Endometrium (tissue), 2 donors: ENCODE measurements around the gene MROH7.

Experiments used
- FAIRE-seq: peaks from 2 replicates; lab custom pipeline; 2012; peaks lifted over from hg19 to GRCh38; lab: Jason Lieb, UNC
- donor health status: control.
- donor health status: control.

Gene MROH7

GRCh38 chr1:54640863-54641836, at the start of gene MROH7:
TSS of gene MROH7 (plus strand) at chr1:54641786. CDS start at chr1:54652927, 11,141 bp downstream.
- no peak for FAIRE-seq

DNA sequence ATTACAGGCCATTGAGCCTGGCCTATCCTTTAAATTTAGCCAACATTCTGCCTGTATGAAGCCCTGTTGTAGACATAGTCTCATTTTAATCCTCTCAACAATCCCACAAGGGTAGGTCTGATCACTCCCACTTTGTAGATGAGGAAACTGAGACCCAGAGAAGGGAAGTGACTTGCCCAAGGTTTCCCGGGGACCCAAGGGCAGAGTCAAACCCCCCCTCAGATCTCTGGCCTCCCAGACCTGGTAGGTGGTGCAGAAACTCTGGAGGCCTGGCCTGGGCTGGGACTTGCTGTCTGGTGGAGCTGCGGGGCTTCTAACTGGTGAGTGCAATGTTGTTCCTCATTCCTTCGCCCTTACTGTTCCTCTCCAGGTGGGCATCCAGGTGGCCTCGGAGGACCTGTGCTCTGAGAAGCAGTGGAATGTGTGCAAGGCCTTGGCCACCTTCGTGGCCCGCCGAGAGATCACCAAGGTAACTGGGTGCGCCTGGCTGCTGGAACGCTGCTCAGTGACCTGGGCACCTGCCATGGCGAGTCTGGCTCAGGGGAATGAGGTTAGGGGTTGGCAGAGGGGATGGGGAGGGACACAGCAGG, 47.9 kb upstream of the MROH7 start:
- no peak for FAIRE-seq

DNA sequence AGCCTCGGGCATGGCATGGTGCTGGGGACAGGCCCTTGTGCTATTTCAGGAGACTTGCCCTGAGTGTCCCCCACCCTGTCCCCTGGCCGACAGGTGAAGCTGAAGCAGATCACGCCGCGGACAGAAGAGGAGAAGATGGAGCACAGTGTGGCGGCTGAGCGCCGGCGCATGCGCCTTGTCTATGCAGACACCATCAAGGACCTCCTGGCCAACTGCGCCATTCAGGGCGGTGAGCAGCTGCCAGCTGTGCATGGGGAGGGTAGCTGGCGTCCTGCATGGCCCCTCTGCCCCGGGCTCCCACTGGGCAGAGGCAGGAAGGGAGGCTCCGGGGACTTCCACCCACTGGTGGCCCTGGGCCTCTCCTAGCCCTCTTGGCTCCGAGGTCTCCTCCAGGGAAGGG, 47.1 kb upstream of the MROH7 start:
- no peak for FAIRE-seq

GRCh38 chr1:54595956-54596498, 45.6 kb upstream of the MROH7 start:
- FAIRE-seq = no peak

- no peak for FAIRE-seq
Observed at GRCh38 chr1:54596756-54597155, 44.8 kb upstream of the MROH7 start.

DNA sequence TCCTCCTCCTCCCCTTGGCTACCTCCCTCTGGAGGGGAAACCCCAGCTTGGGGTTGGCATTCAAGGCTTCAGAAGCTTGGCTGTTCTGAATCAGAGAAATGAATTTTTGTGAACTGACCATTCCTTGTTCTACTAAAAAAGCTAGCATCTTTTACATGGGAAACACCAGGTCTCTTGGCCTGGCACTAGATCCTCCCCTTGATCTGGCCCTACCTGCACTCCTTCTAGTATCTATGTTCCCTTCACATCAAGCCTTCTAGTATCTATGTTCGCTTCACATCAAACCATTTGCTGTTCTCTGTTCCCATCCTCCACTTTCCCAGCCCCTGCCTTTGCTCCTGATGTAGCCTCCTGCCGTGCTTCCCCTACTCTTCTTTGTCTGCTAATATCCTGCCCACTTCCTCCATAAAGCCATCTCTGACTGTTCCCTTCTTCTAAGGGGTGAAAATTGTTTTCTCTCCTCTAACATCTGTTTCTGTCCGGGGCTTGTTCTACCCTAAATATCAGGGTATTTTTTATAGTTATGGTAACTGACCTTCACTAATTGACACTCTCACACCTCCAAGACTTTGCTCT, 44.0 kb upstream of the MROH7 start:
- no peak for FAIRE-seq

DNA sequence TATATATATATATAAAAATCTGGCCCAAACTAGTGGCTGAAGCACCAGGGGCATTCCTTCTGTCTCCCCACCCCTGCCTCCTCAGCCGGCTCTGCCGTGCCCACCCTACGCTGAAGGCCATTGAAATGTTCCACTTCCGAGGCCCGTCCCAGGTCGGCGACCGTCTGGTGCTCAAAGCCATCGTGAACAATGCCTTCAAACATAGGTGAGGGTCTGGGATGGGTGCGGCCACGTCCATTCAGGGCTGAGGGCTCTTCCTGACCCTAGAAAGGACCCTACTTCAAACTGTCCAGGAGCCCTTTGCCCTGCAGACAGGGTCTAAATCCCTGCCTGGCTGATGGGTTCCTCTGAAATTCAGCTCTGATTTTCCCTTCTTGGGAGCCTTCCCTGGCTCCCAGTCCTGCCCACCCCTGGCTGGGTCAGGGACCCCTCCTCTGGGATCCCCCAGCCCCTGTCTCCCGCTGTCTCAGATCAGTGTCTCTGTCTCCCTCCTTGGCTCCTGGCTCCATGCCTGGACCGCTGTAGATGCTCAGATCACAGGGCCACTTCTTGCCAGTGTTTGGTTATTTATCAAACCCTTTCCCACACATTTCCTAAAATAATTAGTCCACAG, 42.3 kb upstream of the MROH7 start:
- no peak for FAIRE-seq

GRCh38 chr1:54600947-54601721, 40.5 kb upstream of the MROH7 start:
- FAIRE-seq = no peak

- no peak for FAIRE-seq
Observed at GRCh38 chr1:54601730-54602129, 39.9 kb upstream of the MROH7 start.

- no peak for FAIRE-seq
Observed at GRCh38 chr1:54602554-54602953, 39.0 kb upstream of the MROH7 start.

GRCh38 chr1:54603241-54603640, 38.3 kb upstream of the MROH7 start:
- FAIRE-seq = no peak

- no peak for FAIRE-seq
Observed at GRCh38 chr1:54604051-54604450, 37.5 kb upstream of the MROH7 start.

GRCh38 chr1:54604572-54605370, 36.8 kb upstream of the MROH7 start:
- FAIRE-seq = no peak

GRCh38 chr1:54606096-54606989, 35.2 kb upstream of the MROH7 start:
- FAIRE-seq = no peak

GRCh38 chr1:54606990-54607325, 34.6 kb upstream of the MROH7 start:
- FAIRE-seq = no peak

GRCh38 chr1:54607821-54608565, 33.6 kb upstream of the MROH7 start:
- no peak for FAIRE-seq

- FAIRE-seq = no peak
Observed at GRCh38 chr1:54608566-54609230, 32.9 kb upstream of the MROH7 start.

DNA sequence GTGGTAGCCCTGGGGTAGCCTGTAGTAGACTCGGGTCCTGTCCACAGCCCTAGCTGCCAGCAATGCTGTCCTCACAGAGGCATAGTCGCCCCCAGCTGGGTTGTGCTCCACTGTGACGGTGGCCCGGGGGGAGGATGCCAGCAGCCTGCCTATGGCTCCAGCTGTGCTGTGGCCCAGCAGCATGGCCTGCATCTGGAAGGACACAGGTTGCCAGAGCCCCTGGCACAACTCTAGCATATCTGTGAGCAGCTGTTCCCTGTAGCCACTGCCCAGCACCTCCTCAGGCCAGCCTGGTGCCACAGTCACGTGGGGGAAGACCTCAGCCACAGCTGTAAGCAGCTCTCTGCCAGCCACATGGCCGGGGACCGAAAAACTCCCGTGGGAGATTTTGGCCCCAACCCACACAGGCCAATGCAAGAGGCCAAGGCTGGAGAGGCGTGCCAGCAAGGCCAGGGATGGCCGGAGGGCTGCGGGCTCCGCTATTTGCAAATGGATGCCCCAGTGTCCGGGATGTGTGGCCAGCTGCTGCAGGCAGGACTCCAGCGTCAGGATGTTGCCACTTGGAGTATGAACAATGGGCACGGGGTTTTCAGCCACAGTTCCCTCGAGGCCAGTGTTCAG, 32.2 kb upstream of the MROH7 start:
- no peak for FAIRE-seq
